IMR-90 (cell line): ENCODE data around the gene AGAP1. TPM values are rescaled to one million over a fixed set of nuclear protein-coding genes. Genes with fewer than 3 reads are reported as not detected.

Experiments used
- ATAC-seq: fragments of 200-7000 bp; cut with Tn5 transposase; 2 replicates; pipeline ENCODE4 v1.9.1; 2020; ENCODE audit warnings: low read depth, mild to moderate bottlenecking, moderate library complexity
- BruUV-seq: library from RNA; stranded (reverse); fragments of 400-500 nt; replicated peaks from 2 replicates; lab custom pipeline; 2021; lab: Mats Ljungman, UMichigan
- CTCF ChIA-PET: fragments of 300-600 bp; formaldehyde crosslinking; extraction: SDS; loops from one replicate; lab custom pipeline; 2021; ENCODE audit warnings: antibody characterized with exemption; lab: Yijun Ruan, JAX
- POLR2A ChIA-PET: fragments of 300-600 bp; sonication (Branson Sonifier 250); formaldehyde crosslinking; loops from one replicate; lab custom pipeline; 2022; ENCODE audit warnings: antibody characterized with exemption; ENCODE audit not compliant: unreplicated experiment; lab: Charles Lee
- DNase-seq: peaks from one replicate; pipeline ENCODE4 v3.0.0; 2013
- H2AFZ ChIP-seq: replicated peaks from 2 replicates; pipeline ENCODE3; 2013; ENCODE audit warnings: low read length, mild to moderate bottlenecking; ENCODE audit not compliant: poor library complexity
- H2AK5ac ChIP-seq: 2 replicates; pipeline ENCODE4 v1.6.1; 2013; ENCODE audit warnings: low read depth, low read length, inconsistent platforms
- H2AK9ac ChIP-seq: replicated peaks from 2 replicates; pipeline ENCODE3; 2013; ENCODE audit warnings: mild to moderate bottlenecking, low read depth, low read length, moderate library complexity; ENCODE audit not compliant: poor library complexity
- H2BK120ac ChIP-seq: 2 replicates; pipeline ENCODE4 v1.6.1; 2013; ENCODE audit warnings: low read depth, low read length, inconsistent platforms
- H2BK15ac ChIP-seq: 3 replicates; pipeline ENCODE4 v1.6.1; 2013; ENCODE audit warnings: low read depth, low read length, inconsistent platforms
- H2BK20ac ChIP-seq: 2 replicates; pipeline ENCODE4 v1.6.1; 2013; ENCODE audit warnings: low read depth, mild to moderate bottlenecking, inconsistent platforms, low read length, moderate library complexity
- H2BK5ac ChIP-seq: 2 replicates; pipeline ENCODE4 v1.6.1; 2013; ENCODE audit warnings: mild to moderate bottlenecking, low read depth, low read length, inconsistent platforms; ENCODE audit not compliant: poor library complexity, severe bottlenecking
- H3K14ac ChIP-seq: replicated peaks from 2 replicates; pipeline ENCODE4 v1.6.1; 2013; ENCODE audit warnings: low read depth, low read length, inconsistent platforms
- H3K18ac ChIP-seq: 2 replicates; pipeline ENCODE4 v1.6.1; 2013; ENCODE audit warnings: low read depth, low read length, control low read depth
- H3K23ac ChIP-seq: 2 replicates; pipeline ENCODE4 v1.6.1; 2013; ENCODE audit warnings: low read depth, low read length, inconsistent platforms
- H3K27ac ChIP-seq: 2 replicates; pipeline ENCODE4 v1.5.1; 2013; ENCODE audit warnings: mild to moderate bottlenecking, control low read depth, low read length; ENCODE audit not compliant: insufficient read depth
- H3K27me3 ChIP-seq: 2 replicates; pipeline ENCODE4 v1.6.1; 2013; ENCODE audit warnings: low read length; ENCODE audit not compliant: control insufficient read depth, insufficient read depth
- H3K36me3 ChIP-seq: 2 replicates; pipeline ENCODE4 v1.6.1; 2013; ENCODE audit warnings: low read length, mixed read lengths; ENCODE audit not compliant: control insufficient read depth, insufficient read depth
- H3K4ac ChIP-seq: 2 replicates; pipeline ENCODE4 v1.6.1; 2013; ENCODE audit warnings: low read depth, low read length, inconsistent platforms
- H3K4me1 ChIP-seq: 2 replicates; pipeline ENCODE4 v1.6.1; 2013; ENCODE audit warnings: low read length, mixed read lengths; ENCODE audit not compliant: control insufficient read depth, insufficient read depth
- H3K4me2 ChIP-seq: 2 replicates; pipeline ENCODE4 v1.6.1; 2013; ENCODE audit warnings: low read depth, mild to moderate bottlenecking, control low read depth, low read length, moderate library complexity
- H3K4me3 ChIP-seq: 2 replicates; pipeline ENCODE4 v1.5.1; 2013; ENCODE audit warnings: low read depth, mild to moderate bottlenecking, control low read depth, low read length, moderate library complexity; ENCODE audit not compliant: insufficient read depth
- H3K56ac ChIP-seq: 2 replicates; pipeline ENCODE4 v1.6.1; 2013; ENCODE audit warnings: low read length, inconsistent platforms; ENCODE audit not compliant: insufficient read depth; ENCODE audit errors: extremely low read depth
- H3K79me1 ChIP-seq, 2 experiments: 2 replicates each; pipeline ENCODE4 v1.6.1; 2013; ENCODE audit warnings: low read length in 2 of 2, inconsistent platforms in 1 of 2, low read depth in 1 of 2
- H3K9ac ChIP-seq: 2 replicates; pipeline ENCODE4 v1.6.1; 2013; ENCODE audit warnings: low read depth, low read length, control low read depth
- H3K9me1 ChIP-seq: 2 replicates; pipeline ENCODE4 v1.6.1; 2013; ENCODE audit warnings: low read length, inconsistent platforms; ENCODE audit not compliant: insufficient read depth
- H3K9me3 ChIP-seq: 2 replicates; pipeline ENCODE4 v1.6.1; 2013; ENCODE audit warnings: low read length; ENCODE audit not compliant: control insufficient read depth, insufficient read depth
- H4K20me1 ChIP-seq: 2 replicates; pipeline ENCODE4 v1.6.1; 2013; ENCODE audit warnings: low read length, inconsistent platforms; ENCODE audit not compliant: insufficient read depth
- H4K5ac ChIP-seq: 2 replicates; pipeline ENCODE4 v1.6.1; 2013; ENCODE audit warnings: mild to moderate bottlenecking, low read depth, low read length, control low read depth
- H4K8ac ChIP-seq, 2 experiments: 2 replicates each; pipeline ENCODE4 v1.6.1; 2013; ENCODE audit warnings: low read depth in 2 of 2, low read length in 2 of 2, control low read depth in 1 of 2, inconsistent platforms in 1 of 2
- H4K91ac ChIP-seq: 2 replicates; pipeline ENCODE4 v1.6.1; 2013; ENCODE audit warnings: low read depth, low read length, inconsistent platforms; ENCODE audit not compliant: insufficient read depth
- BHLHE40 ChIP-seq: fragments of 150-350 bp; IDR thresholded peaks from 2 replicates; pipeline ENCODE4 v1.6.1; 2016; ENCODE audit warnings: mild to moderate bottlenecking, low read depth, low read length
- CEBPB ChIP-seq: IDR thresholded peaks from 2 replicates; pipeline ENCODE4 v1.6.1; 2012; ENCODE audit warnings: low read depth, low read length, improper control_type of control experiment
- CHD1 ChIP-seq: IDR thresholded peaks from 2 replicates; pipeline ENCODE4 v1.6.1; 2012; ENCODE audit warnings: low read depth, low read length, improper control_type of control experiment
- FOS ChIP-seq: fragments of 150-350 bp; IDR thresholded peaks from 2 replicates; pipeline ENCODE4 v1.6.1; 2016; ENCODE audit warnings: low read depth, low read length
- MAFK ChIP-seq: IDR thresholded peaks from 2 replicates; pipeline ENCODE4 v1.6.1; 2012; ENCODE audit warnings: low read depth, low read length, improper control_type of control experiment
- MAZ ChIP-seq: IDR thresholded peaks from 2 replicates; pipeline ENCODE4 v1.6.1; 2012; ENCODE audit warnings: low read depth, mild to moderate bottlenecking, low read length, improper control_type of control experiment, moderate library complexity, borderline replicate concordance
- MXI1 ChIP-seq: IDR thresholded peaks from 2 replicates; pipeline ENCODE4 v1.6.1; 2012; ENCODE audit warnings: low read depth, mild to moderate bottlenecking, low read length, moderate library complexity, borderline replicate concordance
- NFE2L2 ChIP-seq: fragments of 150-350 bp; IDR thresholded peaks from 2 replicates; pipeline ENCODE4 v1.6.1; 2016; ENCODE audit warnings: low read depth, mild to moderate bottlenecking, low read length
- POLR2A ChIP-seq: IDR thresholded peaks from 2 replicates; pipeline ENCODE4 v1.6.1; 2012; ENCODE audit warnings: mild to moderate bottlenecking, low read depth, low read length
- RAD21 ChIP-seq: IDR thresholded peaks from 2 replicates; pipeline ENCODE4 v1.6.1; 2012; ENCODE audit warnings: low read length, improper control_type of control experiment
- RCOR1 ChIP-seq: IDR thresholded peaks from 2 replicates; pipeline ENCODE4 v1.6.1; 2012; ENCODE audit warnings: mild to moderate bottlenecking, low read length, improper control_type of control experiment; ENCODE audit not compliant: insufficient replicate concordance
- RFX5 ChIP-seq: IDR thresholded peaks from 2 replicates; pipeline ENCODE4 v1.8.0; 2012; ENCODE audit warnings: low read depth, mild to moderate bottlenecking, low read length, moderate library complexity
- SMC3 ChIP-seq: fragments of 150-350 bp; IDR thresholded peaks from 2 replicates; pipeline ENCODE4 v1.6.1; 2016; ENCODE audit warnings: low read depth, mild to moderate bottlenecking, antibody characterized with exemption, low read length, moderate library complexity
- WGBS, 2 experiments: methylation state at CpG; one replicate each; pipeline versions ENCODE4 v1.1.5 to v1.1.7; 2013; ENCODE audit warnings: missing lambda C conversion rate in 2 of 2; ENCODE audit not compliant: insufficient read length in 1 of 2; ENCODE audit errors: extremely low coverage in 2 of 2; 5-methylcytosine and 5-hydroxymethylcytosine counted together
- dilution Hi-C: fragments of 300-500 bp; cut with HindIII; formaldehyde crosslinking; loops from one replicate; pipeline ENCODE4 v1.14.3; 2018; ENCODE audit warnings: low sequenced_read_pairs; ENCODE audit not compliant: unreplicated experiment
- in situ Hi-C: fragments of 300-500 bp; cut with MboI; formaldehyde crosslinking; loops from 3 replicates; pipeline ENCODE4 v1.14.3; 2019; ENCODE audit warnings: low sequenced_read_pairs, inconsistent platforms, mixed read lengths
- intact Hi-C: fragments of 100-400 bp; cut with micrococcal nuclease; formaldehyde crosslinking; loops from 2 replicates; pipeline ENCODE4 v1.10.0; 2022
- polyA plus RNA-seq, 3 experiments: library from polyadenylated mRNA; depleted of rRNA; stranded (reverse); fragments of >200 nt; gene quantifications; 2 replicates each; pipeline ENCODE4 v1.2.3, GENCODE V29; 2012; ENCODE audit warnings: low replicate concordance in 1 of 3
- total RNA-seq: library from RNA; depleted of rRNA; stranded (reverse); fragments of >200 nt; gene quantifications from 2 replicates; pipeline ENCODE4 v1.2.3, GENCODE V29; 2012
- TF ChIP-seq, protein P1 (sequence below): fragments of 150-350 bp; IDR thresholded peaks from 2 replicates; pipeline ENCODE4 v1.6.1; 2017; ENCODE audit warnings: mild to moderate bottlenecking, antibody characterized with exemption, low read length, low read depth
- TF ChIP-seq, protein P2 (sequence below): conservative IDR thresholded peaks from 2 replicates; pipeline ENCODE4 v1.5.1; 2012; ENCODE audit warnings: mild to moderate bottlenecking, low read depth, low read length, improper control_type of control experiment
- TF ChIP-seq, protein P3 (sequence below): fragments of 150-350 bp; IDR thresholded peaks from 2 replicates; pipeline ENCODE4 v1.6.1; 2016; ENCODE audit warnings: low read depth, mild to moderate bottlenecking, low read length, moderate library complexity, borderline replicate concordance

Gene AGAP1
- total and polyA plus RNA-seq, 2 of the 4 experiments (the other 2 are of a cell fraction): 15.1 to 16.4 TPM

DNA sequence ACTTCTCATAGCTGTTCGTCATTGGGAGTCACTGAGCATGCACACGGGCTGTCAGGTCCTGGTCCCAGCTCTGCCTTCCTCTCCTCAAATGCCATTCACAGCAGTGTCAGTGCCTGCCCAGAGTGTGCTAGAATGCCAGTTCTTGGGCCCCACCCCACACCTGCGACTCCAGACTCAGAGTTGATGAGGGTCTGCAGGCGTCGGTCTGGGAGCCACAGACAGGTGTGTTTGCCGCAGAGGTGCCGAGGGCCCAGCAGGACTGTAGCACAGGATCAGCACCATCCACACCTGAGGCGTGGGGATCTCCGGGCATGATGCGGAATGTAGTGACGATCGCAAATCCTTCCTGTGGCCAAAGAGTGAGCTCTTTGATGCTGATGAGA is 56.5 kb downstream of the AGAP1 start:
- 100% methylated on average over 6 of the region's 12 CpGs; no CpG with 5 or more reads in 1 of the 2 experiments for WGBS, 2 experiments

More for the DNA sequence above, 56.5 kb downstream of the AGAP1 start:
- H4K91ac ChIP-seq: no peak overlapping the region
- no peak overlapping the region for H3K27ac ChIP-seq
- in situ Hi-C loops: no loop called here
- H3K14ac ChIP-seq: no peak overlapping the region
- H2BK120ac ChIP-seq: no peak overlapping the region
- TF ChIP-seq, protein P1, sequence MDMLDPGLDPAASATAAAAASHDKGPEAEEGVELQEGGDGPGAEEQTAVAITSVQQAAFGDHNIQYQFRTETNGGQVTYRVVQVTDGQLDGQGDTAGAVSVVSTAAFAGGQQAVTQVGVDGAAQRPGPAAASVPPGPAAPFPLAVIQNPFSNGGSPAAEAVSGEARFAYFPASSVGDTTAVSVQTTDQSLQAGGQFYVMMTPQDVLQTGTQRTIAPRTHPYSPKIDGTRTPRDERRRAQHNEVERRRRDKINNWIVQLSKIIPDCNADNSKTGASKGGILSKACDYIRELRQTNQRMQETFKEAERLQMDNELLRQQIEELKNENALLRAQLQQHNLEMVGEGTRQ: no peak
- no peak for TF ChIP-seq MXI1
- TF ChIP-seq RAD21: no peak
- no peak for TF ChIP-seq MAZ
- no peak for TF ChIP-seq POLR2A
- no peak for TF ChIP-seq BHLHE40
- no peak for TF ChIP-seq RCOR1
- no peak for TF ChIP-seq FOS
- no peak for TF ChIP-seq NFE2L2
- TF ChIP-seq CEBPB: no peak
- no peak for TF ChIP-seq MAFK
- no peak for TF ChIP-seq CHD1
- TF ChIP-seq, protein P2, sequence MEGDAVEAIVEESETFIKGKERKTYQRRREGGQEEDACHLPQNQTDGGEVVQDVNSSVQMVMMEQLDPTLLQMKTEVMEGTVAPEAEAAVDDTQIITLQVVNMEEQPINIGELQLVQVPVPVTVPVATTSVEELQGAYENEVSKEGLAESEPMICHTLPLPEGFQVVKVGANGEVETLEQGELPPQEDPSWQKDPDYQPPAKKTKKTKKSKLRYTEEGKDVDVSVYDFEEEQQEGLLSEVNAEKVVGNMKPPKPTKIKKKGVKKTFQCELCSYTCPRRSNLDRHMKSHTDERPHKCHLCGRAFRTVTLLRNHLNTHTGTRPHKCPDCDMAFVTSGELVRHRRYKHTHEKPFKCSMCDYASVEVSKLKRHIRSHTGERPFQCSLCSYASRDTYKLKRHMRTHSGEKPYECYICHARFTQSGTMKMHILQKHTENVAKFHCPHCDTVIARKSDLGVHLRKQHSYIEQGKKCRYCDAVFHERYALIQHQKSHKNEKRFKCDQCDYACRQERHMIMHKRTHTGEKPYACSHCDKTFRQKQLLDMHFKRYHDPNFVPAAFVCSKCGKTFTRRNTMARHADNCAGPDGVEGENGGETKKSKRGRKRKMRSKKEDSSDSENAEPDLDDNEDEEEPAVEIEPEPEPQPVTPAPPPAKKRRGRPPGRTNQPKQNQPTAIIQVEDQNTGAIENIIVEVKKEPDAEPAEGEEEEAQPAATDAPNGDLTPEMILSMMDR: no peak
- TF ChIP-seq RFX5: no peak
- TF ChIP-seq, protein P3, sequence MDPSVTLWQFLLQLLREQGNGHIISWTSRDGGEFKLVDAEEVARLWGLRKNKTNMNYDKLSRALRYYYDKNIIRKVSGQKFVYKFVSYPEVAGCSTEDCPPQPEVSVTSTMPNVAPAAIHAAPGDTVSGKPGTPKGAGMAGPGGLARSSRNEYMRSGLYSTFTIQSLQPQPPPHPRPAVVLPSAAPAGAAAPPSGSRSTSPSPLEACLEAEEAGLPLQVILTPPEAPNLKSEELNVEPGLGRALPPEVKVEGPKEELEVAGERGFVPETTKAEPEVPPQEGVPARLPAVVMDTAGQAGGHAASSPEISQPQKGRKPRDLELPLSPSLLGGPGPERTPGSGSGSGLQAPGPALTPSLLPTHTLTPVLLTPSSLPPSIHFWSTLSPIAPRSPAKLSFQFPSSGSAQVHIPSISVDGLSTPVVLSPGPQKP: no peak
- no peak for TF ChIP-seq SMC3
- ATAC-seq (no peak), DNase-seq (no peak)
- BruUV-seq: no TSS peak
- H3K36me3 ChIP-seq: no peaks in the 10 kb centered on the region
- ChIA-PET CTCF (no interaction called here), POLR2A (interaction anchor here (0.6 kb wide), 1 partner anchor 288 kb away, joined by 3 read pairs; no protein-coding TSS in a partner anchor)
- intact Hi-C loops: no loop called here
- no peak overlapping the region for H2BK5ac ChIP-seq
- no peak overlapping the region for H2AK5ac ChIP-seq
- H3K18ac ChIP-seq: no peak overlapping the region
- H3K9me1 ChIP-seq: peaks cover 13% of the 10 kb centered on the region
- no peak overlapping the region for H2BK15ac ChIP-seq
- no peak overlapping the region for H2AFZ ChIP-seq
- no peaks in the 10 kb centered on the region for H3K9me3 ChIP-seq
- H2BK20ac ChIP-seq: no peak overlapping the region
- H3K4ac ChIP-seq: no peak overlapping the region
- H3K4me3 ChIP-seq: no peak overlapping the region
- H4K8ac ChIP-seq: no peak overlapping the region
- dilution Hi-C loops: no loop called here
- H3K27me3 ChIP-seq: no peaks in the 10 kb centered on the region
- H4K5ac ChIP-seq: no peak overlapping the region
- H3K9ac ChIP-seq: no peak overlapping the region
- peaks cover 4% of the 10 kb centered on the region; the same call in 1 of the 2 replicates for H3K4me1 ChIP-seq
- H2AK9ac ChIP-seq: no peak overlapping the region
- H3K79me1 ChIP-seq: peaks cover 27 to 77% of the 10 kb centered on the region in 2 experiments
- H3K23ac ChIP-seq: no peak overlapping the region
- H3K56ac ChIP-seq: no peak overlapping the region
- peaks cover 82% of the 10 kb centered on the region for H4K20me1 ChIP-seq
- H3K4me2 ChIP-seq: no peak overlapping the region
